ENCODE measurements around the gene TBC1D3I. TPM values are rescaled to one million over a fixed set of nuclear protein-coding genes. Genes with fewer than 3 reads are reported as not detected.
"Not testable (repeated sequence)": the region's sequence is repeated elsewhere in the genome, so short reads cannot be mapped to it uniquely, and the experiment has no call there.

Gene TBC1D3I
- total and polyA plus RNA-seq, 2 experiments from 2014 or later = 0.11 TPM; not detected in 1

- not testable (repeated sequence) for H3K4me1 ChIP-seq (ENCODE audit: insufficient read depth); H3K27ac ChIP-seq (ENCODE audit: low read depth); H3K79me2 ChIP-seq (replicated peaks; ENCODE audit: insufficient read depth); H3K36me3 Mint-ChIP-seq (ENCODE audit: low read depth); H3K4me2 ChIP-seq; H3K4me3 ChIP-seq; H4K20me1 ChIP-seq (replicated peaks; ENCODE audit: insufficient read depth); ATAC-seq; H3K36me3 ChIP-seq (ENCODE audit: insufficient read depth); H3F3A ChIP-seq (replicated peaks; ENCODE audit: low read depth); DNase-seq (ENCODE audit: low spot score); H3K27me3 Mint-ChIP-seq (ENCODE audit: insufficient read depth, low read depth, poor library complexity); H2AFZ ChIP-seq; H3K27me3 ChIP-seq (ENCODE audit: insufficient read depth); H3K4me3 Mint-ChIP-seq; H3K27ac Mint-ChIP-seq
- Mint-ChIP-seq H3K9me3 (peaks cover 19% of the 10 kb centered on the region), H3K4me1 (peaks cover 10% of the 10 kb centered on the region; the same call in 2 of the 3 replicates)
- peaks cover 14% of the 10 kb centered on the region for H3K9me2 ChIP-seq (ENCODE audit: insufficient read depth)
These were observed 48.7 kb downstream of the TBC1D3I start for GRCh38 chr17:36215406-36216308.

GRCh38 chr17:36214918-36215317 lies 49.5 kb downstream of the TBC1D3I start:
- H3K79me2 ChIP-seq (replicated peaks; ENCODE audit: insufficient read depth) = no peaks in the 10 kb centered on the region
- peaks cover 19% of the 10 kb centered on the region for H3K9me3 Mint-ChIP-seq
- no peak overlapping the region for H3K27ac Mint-ChIP-seq
- peaks cover 5% of the 10 kb centered on the region for H3K27me3 Mint-ChIP-seq (ENCODE audit: insufficient read depth, low read depth, poor library complexity)
- peaks cover 10% of the 10 kb centered on the region; the same call in 2 of the 3 replicates for H3K4me1 Mint-ChIP-seq
- ATAC-seq (no peak), DNase-seq (ENCODE audit: low spot score) (no peak)
- no peaks in the 10 kb centered on the region for H3F3A ChIP-seq (replicated peaks; ENCODE audit: low read depth)
- peaks cover 4% of the 10 kb centered on the region; the same call in 1 of the 2 replicates for H3K36me3 ChIP-seq (ENCODE audit: insufficient read depth)
- no peak overlapping the region for H3K4me3 ChIP-seq
- H3K27me3 ChIP-seq (ENCODE audit: insufficient read depth) = no peaks in the 10 kb centered on the region
- peaks cover 14% of the 10 kb centered on the region for H3K9me2 ChIP-seq (ENCODE audit: insufficient read depth)
- H3K27ac ChIP-seq (ENCODE audit: low read depth) = no peak overlapping the region
- H3K4me3 Mint-ChIP-seq = no peak overlapping the region
- H3K36me3 Mint-ChIP-seq (ENCODE audit: low read depth) = no peaks in the 10 kb centered on the region
- no peaks in the 10 kb centered on the region for H4K20me1 ChIP-seq (replicated peaks; ENCODE audit: insufficient read depth)
- H3K4me2 ChIP-seq = no peak overlapping the region
- no peak overlapping the region for H2AFZ ChIP-seq
- no peaks in the 10 kb centered on the region for H3K4me1 ChIP-seq (ENCODE audit: insufficient read depth)
- no peak for TF ChIP-seq EZH2 (IDR thresholded peaks at IDR 0.05; ENCODE audit: low read depth, unreplicated experiment)
- no peak for TF ChIP-seq ZNF331 (CRISPR knock-in tag; IDR thresholded peaks at IDR 0.05; ENCODE audit: low read depth)
- no peak for TF ChIP-seq CREB1 (CRISPR knock-in tag; IDR thresholded peaks at IDR 0.05; ENCODE audit: low read depth)
- no peak for TF ChIP-seq CTCF (conservative IDR thresholded peaks at IDR 0.05; ENCODE audit: low read depth in 2 of 2)
- TF ChIP-seq ZNF462 (CRISPR knock-in tag; IDR thresholded peaks at IDR 0.05) = no peak
- TF ChIP-seq EZH2phosphoT487 (IDR thresholded peaks at IDR 0.05; ENCODE audit: unreplicated experiment) = no peak
- no peak for TF ChIP-seq ETS1 (IDR thresholded peaks at IDR 0.05)
- no peak for TF ChIP-seq ZNF114 (CRISPR knock-in tag; IDR thresholded peaks at IDR 0.05)
- no peak for TF ChIP-seq STAT1 (IDR thresholded peaks at IDR 0.05; ENCODE audit: unreplicated experiment)
